Measurements from ENCODE around the gene VPS13D. TPM values are rescaled to one million over a fixed set of nuclear protein-coding genes. Genes with fewer than 3 reads are reported as not detected.

Gene VPS13D
- total and polyA plus RNA-seq, 10 of the 15 experiments (the other 5 are each of a cell fraction or from before 2014, with no cell fraction given): 1.4 to 16.9 (median 8.5) TPM

- H3K27me3 ChIP-seq (replicated peaks in 1 of 2; ENCODE audit: control insufficient read depth in 2 of 2, insufficient read depth in 2 of 2, low read length in 1 of 2): no peaks in the 10 kb centered on the region
- ATAC-seq (0 out of 3 replicates have a peak, but pooled peaks have one; percentile 5), DNase-seq (ENCODE audit: low read depth, low spot score) (no peak), FAIRE-seq (no peak)
- ChIA-PET CTCF (interaction anchor here (0.6 to 3.1 kb wide), 6 partner anchors 9 to 186 kb away, joined by 3 to 10 read pairs (median 6); no protein-coding TSS in a partner anchor), RAD21 (ENCODE audit: unreplicated experiment) (interaction anchor here (0.8 to 2.0 kb wide), 5 partner anchors 14 to 185 kb away, joined by 3 to 8 read pairs (median 3); no protein-coding TSS in a partner anchor), POLR2A (interaction anchor here (0.6 kb wide), 4 partner anchors 13 to 1269 kb away, joined by 3 to 4 read pairs (median 4); no protein-coding TSS in a partner anchor), SMC1A (ENCODE audit: uncharacterized antibody, unreplicated experiment) (interaction anchor here (1.0 to 7.5 kb wide), 9 partner anchors 10 to 186 kb away, joined by 3 to 74 read pairs (median 4); partner anchors contain the start of gene DHRS3)
- H3K4me3 ChIP-seq: no peak overlapping the region
- peaks cover 4% of the 10 kb centered on the region; the same call in 2 of the 3 replicates for H3K9me3 ChIP-seq (replicated peaks; ENCODE audit: control insufficient read depth, insufficient read depth, low read length)
- H3K4me1 ChIP-seq (ENCODE audit: control insufficient read depth, insufficient read depth, low read length): peaks cover 36% of the 10 kb centered on the region
- H3K79me2 ChIP-seq (ENCODE audit: control insufficient read depth, insufficient read depth, low read length): no peaks in the 10 kb centered on the region
- H3K27ac ChIP-seq (ENCODE audit: control insufficient read depth, insufficient read depth): no peak overlapping the region
- H3K36me3 ChIP-seq (ENCODE audit: control insufficient read depth in 2 of 2, insufficient read depth in 2 of 2, low read length in 1 of 2): no peaks in the 10 kb centered on the region
- intact Hi-C loops (cut with micrococcal nuclease; ENCODE audit: unreplicated experiment): loop anchor here (1.0 kb wide), 1 partner anchor 16 kb away; no protein-coding TSS in a partner anchor
- TF ChIP-seq ZZZ3 (IDR thresholded peaks at IDR 0.05; ENCODE audit: control insufficient read depth, insufficient read length, low read depth) (peak; percentile 7), NBN (IDR thresholded peaks at IDR 0.05) (peak; percentile 52; the same call in 1 of the 2 replicates), HCFC1 (IDR thresholded peaks at IDR 0.05; ENCODE audit: low read length) (no peak), ZBTB33 (IDR thresholded peaks at IDR 0.05) (no peak), HSF1 (IDR thresholded peaks at IDR 0.05; ENCODE audit: low read depth, low read length) (peak; percentile 71; the same call in 1 of the 2 replicates), ZNF274 (IDR thresholded peaks at IDR 0.05; ENCODE audit: insufficient read depth, insufficient read length) (no peak), WRNIP1 (IDR thresholded peaks at IDR 0.05; ENCODE audit: borderline replicate concordance, low read depth, low read length) (no peak)
- H3K9ac ChIP-seq (ENCODE audit: control insufficient read depth, insufficient read depth, low read length): no peak overlapping the region
- 92% methylated on average over 12 of the region's 12 CpGs for WGBS (ENCODE audit: insufficient coverage, insufficient replicate concordance, low lambda C conversion rate, missing lambda C conversion rate)
- BruUV-seq (replicated peaks): no TSS peak
- peaks cover 9% of the 10 kb centered on the region; the same call in 1 of the 2 replicates for H4K20me1 ChIP-seq (ENCODE audit: control insufficient read depth, insufficient read depth)
- H2AFZ ChIP-seq (ENCODE audit: control insufficient read depth, low read depth, low read length): no peak overlapping the region
- in situ Hi-C loops (cut with MboI): no loop called here
- peak overlapping the region; percentile 39; the same call in 1 of the 2 replicates for H3K4me2 ChIP-seq (ENCODE audit: control insufficient read depth, insufficient read depth)
These were observed 203.7 kb downstream of the VPS13D start for GRCh38 chr1:12433323-12434053.
